GM19240 (cell line): ENCODE data around the gene MRPL54.
"Not testable (repeated sequence)": the region's sequence is repeated elsewhere in the genome, so short reads cannot be mapped to it uniquely, and the experiment has no call there.

ENCODE experiments used
- DNase-seq: peaks from one replicate; pipeline ENCODE4 v3.0.0; 2011; ENCODE audit warnings: low spot score; ENCODE audit not compliant: insufficient read length

The MRPL54 gene

DNA sequence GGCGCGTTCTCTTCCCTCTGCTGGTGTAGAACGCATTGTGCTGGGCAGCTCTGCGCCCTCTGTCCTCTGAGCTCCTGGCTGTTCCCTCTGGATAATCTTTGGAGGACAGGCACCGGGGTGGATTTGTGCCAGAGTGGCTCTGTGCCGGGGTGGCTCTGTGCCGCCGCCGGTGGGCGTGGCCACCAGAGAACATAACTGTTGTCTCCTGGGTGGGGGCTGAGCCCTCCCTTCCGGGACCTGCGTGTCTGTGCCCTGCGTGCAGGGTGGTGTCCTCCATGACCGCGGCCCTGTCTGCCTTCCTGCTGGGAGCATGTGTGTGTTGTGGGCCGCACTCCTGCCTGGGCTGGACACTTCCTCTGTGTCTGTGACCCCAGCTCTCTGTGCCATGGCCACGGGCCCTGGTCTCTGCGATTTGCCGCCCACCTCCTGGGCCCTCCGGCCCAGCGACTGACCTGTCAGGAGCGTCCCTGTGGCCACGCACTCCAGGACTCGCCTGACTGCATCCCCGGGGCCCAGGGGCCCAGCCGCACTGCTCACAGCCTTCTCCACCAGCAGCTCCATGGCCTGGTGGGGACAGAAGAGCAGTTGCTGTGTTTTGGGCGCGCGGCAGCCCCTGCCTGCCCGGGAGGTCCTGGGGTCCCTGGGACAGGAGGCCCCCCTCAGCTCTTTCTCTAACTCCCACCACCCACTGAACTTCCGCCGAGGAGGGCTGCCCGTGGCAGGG, 46.1 kb downstream of the MRPL54 start:
- DNase-seq = no peak

DNA sequence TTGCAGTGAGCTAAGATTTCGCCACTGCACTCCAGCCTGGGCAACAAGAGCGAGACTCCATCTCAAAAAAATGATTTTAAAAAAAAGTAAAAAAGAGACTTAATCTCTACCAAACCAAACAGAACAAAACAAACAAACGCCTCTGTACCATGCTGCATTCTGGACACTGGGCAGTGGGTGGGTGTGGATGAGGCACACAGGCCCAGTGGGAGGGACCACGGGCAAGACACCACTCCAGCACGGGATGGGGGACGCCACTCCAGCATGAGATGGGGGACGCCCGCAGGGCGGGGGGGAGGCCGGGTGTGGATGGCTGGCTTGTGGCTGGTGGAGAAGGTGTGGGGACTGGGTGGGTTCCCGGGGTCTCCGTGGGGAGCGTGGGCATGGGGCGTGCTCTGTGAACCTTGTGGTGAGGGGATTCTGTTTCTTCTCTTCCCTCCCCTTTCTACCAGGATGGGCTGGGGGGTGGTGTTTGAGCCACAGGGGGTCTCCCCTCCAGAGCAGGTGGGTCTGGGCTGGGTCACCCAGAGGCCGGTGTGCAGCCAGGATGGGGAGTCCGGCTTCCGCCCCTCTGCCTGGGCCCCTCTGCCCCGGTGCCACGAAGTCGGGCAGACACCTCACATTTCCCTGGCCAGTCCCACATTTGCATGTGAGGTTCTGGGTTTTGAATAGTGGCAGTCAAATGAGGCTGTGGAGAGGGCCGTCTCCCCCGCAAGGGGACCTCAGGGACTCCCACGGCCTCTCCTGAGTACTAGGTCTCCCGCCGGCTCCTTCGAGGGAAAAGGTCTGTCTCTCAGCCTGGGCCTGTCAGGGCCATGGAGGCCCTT, 47.6 kb downstream of the MRPL54 start:
- DNase-seq = no peak

DNA sequence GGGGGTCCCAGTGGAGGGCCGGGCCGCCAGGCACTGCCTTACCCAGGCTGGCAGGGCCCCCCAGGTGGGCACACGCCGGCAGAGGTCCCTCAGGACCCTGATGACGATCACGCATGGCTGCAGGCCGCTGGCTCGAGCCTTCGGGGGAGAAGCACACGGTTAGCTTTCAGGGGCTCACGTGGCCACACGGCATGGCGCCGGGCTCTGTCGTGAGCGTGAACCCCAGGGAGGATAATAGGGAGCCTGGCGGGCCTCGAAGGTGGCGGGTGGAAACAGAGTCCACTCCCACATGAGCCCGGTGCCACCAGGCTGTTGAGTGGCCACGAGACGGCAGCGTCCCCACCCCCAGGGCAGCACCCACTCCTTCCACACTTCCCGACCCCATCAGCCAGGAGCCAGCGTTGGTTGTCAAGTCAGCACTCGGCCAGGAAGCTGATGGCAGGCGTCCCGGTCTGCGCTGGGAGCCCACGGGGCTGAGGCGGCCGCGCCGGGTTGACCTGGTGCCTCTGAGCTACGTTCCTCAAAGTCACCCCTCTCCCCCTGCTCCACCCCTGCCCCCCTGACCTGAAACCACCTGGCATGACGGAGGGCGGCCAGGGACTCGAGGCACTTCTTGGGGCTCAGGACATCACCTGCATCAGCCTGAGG, 48.4 kb downstream of the MRPL54 start:
- DNase-seq = no peak

DNA sequence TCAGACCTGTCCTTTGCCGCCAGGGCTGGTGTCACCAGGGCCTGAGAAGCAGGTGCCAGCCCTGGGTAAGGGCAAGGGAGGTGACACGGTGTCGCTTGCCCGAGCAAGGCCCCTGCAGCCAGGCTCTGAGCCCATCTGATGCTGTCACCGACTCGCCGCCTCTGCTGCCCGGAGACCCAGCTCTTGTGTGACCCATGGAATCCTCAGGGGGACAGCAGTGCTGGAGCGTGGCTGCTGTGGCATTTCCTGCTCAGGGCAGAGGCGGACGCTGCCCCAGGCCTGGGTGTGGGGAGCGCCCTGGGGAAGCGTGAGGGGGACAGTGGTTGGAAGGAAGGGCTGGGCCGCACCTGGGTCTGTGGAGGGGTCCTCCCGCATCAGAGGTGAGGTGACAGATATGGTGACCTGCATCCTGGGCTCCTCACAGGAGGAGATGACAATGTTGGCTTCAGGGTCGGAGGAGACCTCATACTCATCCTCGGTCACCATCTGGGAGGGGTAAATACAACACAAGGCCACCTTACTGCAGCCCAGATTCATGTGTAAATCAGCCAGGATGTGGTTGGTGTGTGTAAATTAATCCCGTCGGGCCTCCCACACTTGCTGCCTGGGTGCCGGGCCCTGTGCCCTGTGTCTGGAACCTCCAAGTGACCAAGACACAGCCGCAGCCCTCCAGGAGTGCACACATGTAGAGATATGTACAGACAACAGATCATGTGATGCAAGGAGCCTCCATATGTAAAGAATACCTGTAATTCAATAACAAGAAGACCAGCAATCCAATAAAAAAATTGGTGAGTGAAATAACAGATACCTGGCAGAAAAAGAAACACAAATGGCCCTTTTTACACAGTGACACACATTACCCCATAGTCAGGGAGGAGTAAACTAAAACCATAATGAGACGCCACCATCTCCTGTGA, 51.3 kb downstream of the MRPL54 start:
- no peak for DNase-seq

DNA sequence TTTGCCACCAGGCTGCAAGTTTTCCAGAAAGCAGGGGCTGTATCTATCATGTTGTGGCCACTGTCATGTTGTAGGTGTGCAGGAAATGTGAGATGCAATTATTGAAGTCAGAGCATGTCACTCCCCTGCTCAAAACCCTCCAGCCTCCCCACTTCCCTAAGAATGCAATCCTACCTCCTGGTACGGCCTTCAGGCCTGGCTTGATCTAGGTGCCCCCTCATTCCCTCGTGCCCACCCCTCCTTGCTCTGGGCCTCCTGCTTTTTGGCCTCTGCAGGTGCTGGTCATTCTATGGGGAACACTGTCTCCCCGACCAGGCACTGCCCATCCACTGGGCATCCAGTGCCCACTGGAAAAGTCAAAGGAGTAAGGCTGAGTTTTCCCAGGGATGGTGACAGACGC, 52.2 kb downstream of the MRPL54 start:
- no peak for DNase-seq

DNA sequence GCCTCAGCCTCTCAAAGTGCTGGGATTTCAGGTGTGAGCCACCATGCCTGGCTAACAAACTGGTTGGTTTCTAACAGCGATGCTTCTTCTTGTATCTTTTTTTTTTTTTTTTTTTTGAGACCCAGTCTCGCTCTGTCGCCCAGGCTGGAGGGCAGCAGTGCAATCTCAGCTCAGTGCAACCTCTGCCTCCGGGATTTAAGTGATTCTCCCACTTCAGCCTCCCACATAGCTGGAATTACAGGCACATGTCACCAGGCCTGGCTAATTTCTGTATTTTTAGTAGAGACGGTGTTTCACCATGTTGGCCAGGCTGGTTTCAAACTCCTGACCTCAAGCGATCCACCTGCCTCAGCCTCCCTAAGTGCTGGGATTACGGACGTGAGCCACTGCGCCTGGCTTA, 53.7 kb downstream of the MRPL54 start:
- DNase-seq = not testable (repeated sequence)

DNA sequence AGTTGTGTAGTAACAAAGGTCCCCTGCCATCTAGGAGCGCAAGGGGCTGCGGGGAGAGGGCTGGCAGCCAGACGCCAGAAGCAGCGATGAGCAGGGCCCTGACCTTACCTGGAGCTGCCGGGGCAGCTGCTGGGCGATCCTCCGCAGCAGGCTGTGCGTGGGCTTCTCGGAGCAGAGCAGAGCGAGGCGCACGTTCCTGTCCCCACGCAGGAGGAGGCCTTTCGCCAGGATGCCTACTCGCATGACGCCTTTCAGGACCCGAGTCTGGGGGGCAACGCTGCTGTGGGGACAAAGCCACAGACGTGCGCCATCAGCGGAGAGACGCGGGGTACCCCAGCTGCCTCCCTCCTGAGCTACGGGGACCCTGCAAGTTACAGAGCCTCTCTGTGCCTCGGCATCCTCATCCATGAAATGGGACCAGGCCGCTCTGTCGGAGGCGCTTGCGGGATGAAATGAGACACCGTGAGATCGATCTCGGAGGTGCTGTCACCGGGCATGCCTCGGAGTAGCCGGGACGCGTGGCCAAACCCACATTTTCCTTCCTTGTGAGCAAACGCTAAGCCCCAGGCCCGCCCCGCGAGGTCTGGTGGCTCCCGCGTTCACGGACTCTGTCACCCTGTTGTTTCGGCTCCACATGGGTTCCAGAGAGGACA, 54.2 kb downstream of the MRPL54 start:
- no peak for DNase-seq
